ENCODE measurements around the gene NR3C2.

DNA sequence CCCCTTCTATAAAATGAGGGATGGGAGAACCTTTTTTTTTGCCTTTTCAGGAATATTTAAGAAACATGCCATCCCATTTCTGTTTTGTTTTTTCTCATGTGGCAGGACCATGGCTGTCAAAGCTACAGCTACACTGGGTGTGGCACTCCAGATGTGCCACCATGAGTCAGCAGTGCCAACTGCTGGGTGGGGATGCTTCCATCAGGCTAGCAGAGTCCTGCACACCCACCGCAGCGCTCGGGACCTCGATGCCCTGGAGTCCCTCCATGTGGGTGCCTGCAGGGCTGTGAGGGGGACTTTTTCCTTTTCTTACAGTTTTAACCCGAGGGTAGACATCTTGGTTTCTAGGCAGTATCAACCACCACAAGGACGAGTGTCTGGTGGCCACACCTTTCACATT lies 352.6 kb downstream of the NR3C2 start:
- TF ChIP-seq, protein P1, sequence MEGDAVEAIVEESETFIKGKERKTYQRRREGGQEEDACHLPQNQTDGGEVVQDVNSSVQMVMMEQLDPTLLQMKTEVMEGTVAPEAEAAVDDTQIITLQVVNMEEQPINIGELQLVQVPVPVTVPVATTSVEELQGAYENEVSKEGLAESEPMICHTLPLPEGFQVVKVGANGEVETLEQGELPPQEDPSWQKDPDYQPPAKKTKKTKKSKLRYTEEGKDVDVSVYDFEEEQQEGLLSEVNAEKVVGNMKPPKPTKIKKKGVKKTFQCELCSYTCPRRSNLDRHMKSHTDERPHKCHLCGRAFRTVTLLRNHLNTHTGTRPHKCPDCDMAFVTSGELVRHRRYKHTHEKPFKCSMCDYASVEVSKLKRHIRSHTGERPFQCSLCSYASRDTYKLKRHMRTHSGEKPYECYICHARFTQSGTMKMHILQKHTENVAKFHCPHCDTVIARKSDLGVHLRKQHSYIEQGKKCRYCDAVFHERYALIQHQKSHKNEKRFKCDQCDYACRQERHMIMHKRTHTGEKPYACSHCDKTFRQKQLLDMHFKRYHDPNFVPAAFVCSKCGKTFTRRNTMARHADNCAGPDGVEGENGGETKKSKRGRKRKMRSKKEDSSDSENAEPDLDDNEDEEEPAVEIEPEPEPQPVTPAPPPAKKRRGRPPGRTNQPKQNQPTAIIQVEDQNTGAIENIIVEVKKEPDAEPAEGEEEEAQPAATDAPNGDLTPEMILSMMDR (IDR thresholded peaks at IDR 0.05; ENCODE audit: borderline replicate concordance, extremely low read depth, low read length, poor library complexity, severe bottlenecking): no peak
- TF ChIP-seq EZH2 (IDR thresholded peaks at IDR 0.05; ENCODE audit: borderline replicate concordance, low read depth, low read length, severe bottlenecking): no peak
